Activated CD4-positive, alpha-beta memory T cell treated with anti-CD3 and anti-CD28 coated beads for 36 hours (primary cell): Measurements from ENCODE around the gene TMEM94. TPM values are rescaled to one million over a fixed set of nuclear protein-coding genes. Genes with fewer than 3 reads are reported as not detected.
A peak's percentile ranks its signal among the peaks of the same experiment; 100 is the strongest.

Experiments
- CTCF ChIA-PET: fragments of 350-600 bp; sonication (Branson Sonifier 250); formaldehyde crosslinking; loops from one replicate; lab custom pipeline; 2021; ENCODE audit warnings: antibody characterized with exemption, inconsistent platforms; lab: Charles Lee
- POLR2A ChIA-PET: fragments of 350-600 bp; sonication (Branson Sonifier 250); formaldehyde crosslinking; loops from one replicate; lab custom pipeline; 2021; ENCODE audit warnings: antibody characterized with exemption; lab: Charles Lee
- DNase-seq: peaks from one replicate; pipeline ENCODE4 v3.0.0-alpha.2; 2020
- H3K27ac Mint-ChIP-seq: one replicate; pipeline ENCODE4 v1.8.0; 2021; ENCODE audit warnings: mixed read lengths
- H3K27me3 Mint-ChIP-seq: one replicate; pipeline ENCODE4 v1.8.0; 2021; ENCODE audit warnings: mixed read lengths
- H3K36me3 Mint-ChIP-seq: one replicate; pipeline ENCODE4 v1.8.0; 2021; ENCODE audit warnings: mixed read lengths
- H3K4me1 Mint-ChIP-seq: one replicate; pipeline ENCODE4 v1.8.0; 2021; ENCODE audit warnings: low read depth, mixed read lengths
- H3K4me3 Mint-ChIP-seq: one replicate; pipeline ENCODE4 v1.8.0; 2021; ENCODE audit warnings: mild to moderate bottlenecking, mixed read lengths
- H3K9me3 Mint-ChIP-seq: one replicate; pipeline ENCODE4 v1.8.0; 2021; ENCODE audit warnings: mixed read lengths
- intact Hi-C: fragments of 100-400 bp; cut with micrococcal nuclease; formaldehyde crosslinking; loops from one replicate; pipeline ENCODE4 v1.15.1; 2023
- total RNA-seq, 2 experiments: library from RNA; stranded (reverse); gene quantifications; one replicate each; pipeline ENCODE4 v1.2.3, GENCODE V29; 2021

The TMEM94 gene
- total RNA-seq, 2 experiments from 2014 or later, result 51.4 to 53.0 TPM

DNA sequence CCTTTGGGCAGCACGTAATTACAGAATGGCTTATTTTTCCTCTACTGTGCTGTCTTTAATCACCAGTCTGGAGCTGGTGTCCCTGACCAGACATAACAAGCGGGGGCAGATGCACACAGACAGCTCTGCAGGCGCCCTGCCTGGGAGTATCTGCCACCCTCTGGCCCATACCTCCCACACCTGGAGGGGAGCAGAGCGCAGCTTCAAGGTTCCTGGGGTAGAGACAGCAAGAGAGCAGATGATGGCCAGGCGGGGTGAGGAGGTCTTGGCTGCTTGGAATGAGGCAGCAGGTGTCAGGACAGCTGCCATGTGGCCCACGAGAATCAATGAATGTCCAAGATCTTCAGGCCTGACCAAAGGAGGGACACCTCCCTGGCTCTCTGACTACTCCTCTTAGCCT lies 23.8 kb downstream of the TMEM94 start:
- H3K27ac Mint-ChIP-seq, result no peak overlapping the region
- ChIA-PET POLR2A (no interaction called here), CTCF (interaction anchor here (1.0 kb wide), 1 partner anchor 25 kb away, joined by 3 read pairs; no protein-coding TSS in a partner anchor)
- DNase-seq, result no peak
- no peaks in the 10 kb centered on the region for H3K36me3 Mint-ChIP-seq
- H3K4me3 Mint-ChIP-seq, result no peak overlapping the region
- no peaks in the 10 kb centered on the region for H3K4me1 Mint-ChIP-seq
- no peaks in the 10 kb centered on the region for H3K9me3 Mint-ChIP-seq
- H3K27me3 Mint-ChIP-seq, result no peaks in the 10 kb centered on the region
- intact Hi-C loops, result no loop called here

DNA sequence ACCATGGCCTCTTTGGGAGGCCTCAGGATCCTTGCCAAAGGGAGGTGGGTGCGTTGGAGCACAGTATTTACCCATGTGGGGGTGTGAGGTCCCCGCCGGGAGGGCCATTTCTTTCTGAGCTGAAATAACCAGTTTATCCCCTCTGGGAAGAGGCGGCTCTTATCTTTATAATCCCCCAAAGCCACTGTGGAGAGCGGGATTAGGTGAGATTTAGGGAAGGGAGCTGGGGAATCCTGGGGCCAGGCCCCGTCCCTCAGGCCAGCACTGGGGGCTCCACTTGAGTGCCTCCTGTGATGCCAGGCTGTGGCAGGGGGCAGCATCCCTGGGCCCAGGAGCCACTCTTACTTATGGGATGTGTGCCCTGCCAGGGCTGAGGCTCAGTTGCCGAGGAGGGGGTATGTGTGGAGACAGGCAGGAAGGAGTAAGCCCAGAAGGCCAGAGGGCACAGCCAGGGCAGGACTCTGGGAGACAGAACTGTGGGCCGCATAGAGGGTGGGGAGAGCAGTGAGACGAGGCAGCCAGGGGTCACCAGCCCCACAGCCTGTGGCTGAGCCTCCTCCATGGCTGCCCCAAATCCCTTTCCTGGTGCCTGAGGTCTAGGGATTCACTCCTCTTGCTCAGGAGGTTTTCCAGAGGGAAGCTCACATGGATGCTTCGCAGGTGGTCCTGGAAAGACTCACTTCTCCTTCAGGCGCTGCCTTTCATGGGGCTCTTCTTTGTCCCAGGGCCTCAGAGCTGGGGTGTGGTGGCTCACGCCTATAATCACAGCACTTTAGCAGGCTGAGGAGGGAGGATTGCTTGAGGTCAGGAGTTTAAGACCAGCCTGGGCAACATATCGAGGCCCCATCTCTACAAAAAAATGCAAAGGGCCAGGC lies 25.0 kb downstream of the TMEM94 start:
- peaks cover 3% of the 10 kb centered on the region for H3K4me1 Mint-ChIP-seq
- H3K36me3 Mint-ChIP-seq, result peaks cover 1% of the 10 kb centered on the region
- POLR2A ChIA-PET, result interaction anchor here (1.1 kb wide), 1 partner anchor 25 kb away, joined by 3 read pairs; the partner anchor contains the start of gene TMEM94
- H3K4me3 Mint-ChIP-seq, result no peak overlapping the region
- CTCF ChIA-PET, result interaction anchor here (0.8 to 1.0 kb wide), 2 partner anchors 24 to 171 kb away, joined by 3 read pairs; no protein-coding TSS in a partner anchor
- H3K27me3 Mint-ChIP-seq, result no peaks in the 10 kb centered on the region
- H3K9me3 Mint-ChIP-seq, result no peaks in the 10 kb centered on the region
- no peak overlapping the region for H3K27ac Mint-ChIP-seq
- no peak for DNase-seq
- intact Hi-C loops, result no loop called here

DNA sequence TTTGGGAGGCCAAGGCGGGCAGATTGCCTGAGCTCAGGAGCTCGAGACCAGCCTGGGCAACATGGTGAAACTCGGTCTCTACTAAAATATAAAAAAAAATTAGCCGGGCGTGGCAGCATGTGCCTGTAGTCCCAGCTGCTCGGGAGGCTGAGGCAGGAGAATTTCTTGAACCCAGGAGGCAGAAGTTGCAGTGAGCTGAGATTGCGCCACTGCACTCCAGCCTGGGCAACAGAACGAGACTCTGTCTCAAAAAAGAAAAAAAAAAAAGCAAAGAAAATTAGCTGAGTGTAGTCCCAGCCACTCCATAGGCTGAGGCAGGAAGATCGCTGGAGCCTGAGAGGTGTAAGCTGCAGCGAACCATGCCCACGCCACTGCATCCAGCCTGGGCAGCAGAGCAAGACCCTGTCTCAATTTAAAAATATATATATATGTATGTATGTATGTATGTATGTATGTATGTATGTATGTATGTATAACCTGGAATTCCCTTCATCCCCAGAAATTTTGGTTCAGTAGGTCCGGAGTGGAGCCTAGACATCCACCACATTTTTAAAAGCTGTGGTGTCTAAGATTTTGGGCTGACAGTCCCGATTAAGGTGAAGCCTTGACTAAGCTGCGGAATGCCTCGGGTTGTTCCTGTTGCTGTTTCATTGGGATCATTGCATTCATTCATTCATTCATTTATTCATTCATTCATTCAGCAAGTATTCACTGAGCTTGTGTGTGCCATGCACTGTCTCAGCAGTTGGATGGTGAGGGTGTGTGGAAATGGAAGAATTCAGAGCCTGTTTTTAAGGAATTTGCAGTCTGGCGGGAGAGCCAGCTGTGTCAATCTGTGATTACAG lies 25.9 kb downstream of the TMEM94 start:
- CTCF ChIA-PET, result interaction anchor here (0.8 kb wide), 1 partner anchor 171 kb away, joined by 3 read pairs; no protein-coding TSS in a partner anchor
- no peak overlapping the region for H3K4me3 Mint-ChIP-seq
- peaks cover 12% of the 10 kb centered on the region for H3K4me1 Mint-ChIP-seq

DNA sequence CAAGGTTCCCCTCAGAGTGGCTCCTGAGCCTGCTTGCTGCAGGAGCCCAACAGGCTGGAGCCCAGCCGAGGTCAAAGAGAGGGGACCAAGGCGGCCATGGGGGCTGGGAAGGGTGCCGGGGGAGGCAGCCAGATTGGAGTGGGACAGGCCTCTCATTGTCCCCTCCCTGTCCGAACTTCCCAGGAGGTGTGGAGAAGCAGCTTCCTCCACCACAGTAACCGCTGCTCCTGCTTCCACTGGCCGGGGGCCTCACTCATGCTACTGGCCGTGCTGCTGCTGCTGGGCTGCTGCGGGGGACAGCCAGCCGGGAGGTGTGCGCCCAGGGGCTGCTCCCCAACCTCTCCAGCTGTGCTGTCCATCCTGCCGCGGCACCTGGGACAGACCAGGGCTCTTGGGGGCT lies 29.3 kb downstream of the TMEM94 start:
- H3K9me3 Mint-ChIP-seq, result no peaks in the 10 kb centered on the region
- no peak overlapping the region for H3K27ac Mint-ChIP-seq
- CTCF ChIA-PET, result interaction anchor here (0.6 to 1.4 kb wide), 2 partner anchors 11 to 27 kb away, joined by 3 read pairs; no protein-coding TSS in a partner anchor
- peaks cover 1% of the 10 kb centered on the region for H3K36me3 Mint-ChIP-seq
- no peak for DNase-seq
- no peaks in the 10 kb centered on the region for H3K27me3 Mint-ChIP-seq
- H3K4me3 Mint-ChIP-seq, result no peak overlapping the region
- peaks cover 18% of the 10 kb centered on the region for H3K4me1 Mint-ChIP-seq
- POLR2A ChIA-PET, result no interaction called here
- intact Hi-C loops, result no loop called here

More for the DNA sequence above, 25.9 kb downstream of the TMEM94 start:
- intact Hi-C loops, result no loop called here
- POLR2A ChIA-PET, result interaction anchor here (0.8 to 1.1 kb wide), 2 partner anchors 26 to 193 kb away, joined by 3 read pairs; partner anchors contain the start of genes SLC25A19 and TMEM94
- Mint-ChIP-seq H3K27ac (no peak overlapping the region), H3K36me3 (peaks cover 1% of the 10 kb centered on the region), H3K27me3 (no peaks in the 10 kb centered on the region), H3K9me3 (no peaks in the 10 kb centered on the region)
- DNase-seq, result no peak

DNA sequence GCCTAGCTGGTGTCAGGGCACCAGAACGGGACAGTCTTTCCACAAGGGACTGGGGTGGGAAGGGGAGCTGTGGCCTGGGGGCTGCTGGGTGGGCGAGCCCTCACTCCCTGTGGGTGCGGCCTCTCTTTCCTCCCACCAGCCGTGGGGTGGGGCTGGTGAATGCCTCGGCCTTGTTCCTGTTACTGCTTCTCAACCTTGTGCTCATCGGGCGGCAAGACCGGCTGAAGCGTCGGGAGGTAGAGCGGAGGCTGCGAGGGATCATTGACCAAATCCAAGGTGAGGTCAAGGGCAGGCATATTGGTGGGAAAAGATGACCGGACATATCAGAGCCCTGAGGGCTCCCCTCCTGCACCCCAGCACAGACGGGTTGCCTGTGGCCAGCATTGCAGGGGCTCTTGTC lies 29.7 kb downstream of the TMEM94 start:
- intact Hi-C loops, result no loop called here
- ChIA-PET CTCF (interaction anchor here (0.6 to 1.4 kb wide), 2 partner anchors 10 to 27 kb away, joined by 3 read pairs; no protein-coding TSS in a partner anchor), POLR2A (no interaction called here)
- H3K27ac Mint-ChIP-seq, result peak overlapping the region; percentile 21
- peaks cover 18% of the 10 kb centered on the region for H3K4me1 Mint-ChIP-seq
- DNase-seq, result no peak
- H3K27me3 Mint-ChIP-seq, result no peaks in the 10 kb centered on the region
- no peak overlapping the region for H3K4me3 Mint-ChIP-seq
- no peaks in the 10 kb centered on the region for H3K9me3 Mint-ChIP-seq
- peaks cover 1% of the 10 kb centered on the region for H3K36me3 Mint-ChIP-seq

DNA sequence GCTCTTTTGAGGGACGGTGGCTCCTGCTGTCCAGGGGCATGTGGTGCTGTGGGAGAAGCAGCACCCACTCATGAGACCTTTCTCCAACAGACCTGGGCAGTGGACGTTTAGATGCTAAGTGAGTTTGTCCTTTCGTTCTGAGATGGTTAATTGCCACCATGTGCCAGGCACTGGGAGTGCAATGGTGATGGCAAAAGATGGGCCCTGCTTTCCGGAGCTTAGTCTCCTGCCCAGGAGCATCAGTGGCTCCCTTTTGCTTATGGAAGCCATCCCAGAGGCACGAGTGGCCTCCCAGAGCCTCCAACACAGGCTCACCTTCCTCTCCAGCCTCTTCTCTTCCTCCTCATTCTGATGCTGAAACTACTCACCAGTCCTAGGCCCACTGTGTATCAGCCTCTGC lies 30.5 kb downstream of the TMEM94 start:
- CTCF ChIA-PET, result interaction anchor here (1.1 to 1.4 kb wide), 2 partner anchors 10 to 53 kb away, joined by 3 read pairs; no protein-coding TSS in a partner anchor
- peaks cover 1% of the 10 kb centered on the region for H3K36me3 Mint-ChIP-seq
- H3K4me1 Mint-ChIP-seq, result peaks cover 18% of the 10 kb centered on the region
- H3K27me3 Mint-ChIP-seq, result no peaks in the 10 kb centered on the region
- POLR2A ChIA-PET, result interaction anchor here (1.5 kb wide), 1 partner anchor 31 kb away, joined by 4 read pairs; the partner anchor contains the start of gene TMEM94
- DNase-seq, result no peak
- intact Hi-C loops, result no loop called here
- H3K27ac Mint-ChIP-seq, result peak overlapping the region; percentile 88
- no peaks in the 10 kb centered on the region for H3K9me3 Mint-ChIP-seq
- no peak overlapping the region for H3K4me3 Mint-ChIP-seq

DNA sequence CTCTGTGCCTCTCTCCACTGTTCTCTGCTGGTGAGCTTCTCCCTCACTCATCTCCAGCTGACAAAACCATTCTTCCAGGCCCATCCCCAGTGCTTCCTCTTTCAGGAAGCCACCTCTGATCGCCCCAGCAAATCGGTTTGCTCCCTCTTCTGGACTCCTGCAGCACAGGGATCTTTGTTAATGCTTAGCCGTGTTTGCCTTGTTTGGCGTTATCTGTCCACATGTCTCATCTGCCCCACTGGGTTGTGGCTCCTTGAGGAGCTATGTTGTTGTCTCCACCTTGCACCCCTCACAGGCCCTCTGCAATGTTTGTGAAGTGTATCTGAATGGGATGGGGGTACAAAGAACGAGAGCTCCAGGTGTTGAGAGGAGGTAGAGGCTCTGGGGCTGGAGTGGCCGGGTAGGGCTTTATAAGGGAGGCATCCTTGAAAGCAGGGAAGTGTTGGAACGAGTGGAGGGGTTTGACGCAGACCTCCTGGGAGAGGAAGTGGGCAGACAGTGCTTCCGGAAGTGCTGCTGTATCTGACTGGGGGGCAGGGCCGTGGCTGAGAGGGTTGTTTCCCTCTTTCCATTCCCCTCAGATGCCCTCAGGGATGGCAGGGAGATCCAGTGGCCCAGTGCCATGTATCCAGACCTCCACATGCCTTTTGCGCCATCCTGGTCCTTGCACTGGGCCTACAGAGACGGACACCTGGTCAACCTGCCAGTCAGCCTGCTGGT lies 31.1 kb downstream of the TMEM94 start:
- Mint-ChIP-seq H3K27me3 (no peaks in the 10 kb centered on the region), H3K4me1 (peaks cover 18% of the 10 kb centered on the region), H3K27ac (peak overlapping the region; percentile 88), H3K9me3 (no peaks in the 10 kb centered on the region), H3K36me3 (peaks cover 1% of the 10 kb centered on the region), H3K4me3 (peak overlapping the region; percentile 4)
- ChIA-PET POLR2A (interaction anchor here (1.5 kb wide), 1 partner anchor 31 kb away, joined by 4 read pairs; the partner anchor contains the start of gene TMEM94), CTCF (interaction anchor here (0.9 to 1.1 kb wide), 3 partner anchors 29 to 53 kb away, joined by 3 read pairs; partner anchors contain the start of genes TMEM94 and TSEN54)
- DNase-seq, result peak; percentile 57
- intact Hi-C loops, result no loop called here

DNA sequence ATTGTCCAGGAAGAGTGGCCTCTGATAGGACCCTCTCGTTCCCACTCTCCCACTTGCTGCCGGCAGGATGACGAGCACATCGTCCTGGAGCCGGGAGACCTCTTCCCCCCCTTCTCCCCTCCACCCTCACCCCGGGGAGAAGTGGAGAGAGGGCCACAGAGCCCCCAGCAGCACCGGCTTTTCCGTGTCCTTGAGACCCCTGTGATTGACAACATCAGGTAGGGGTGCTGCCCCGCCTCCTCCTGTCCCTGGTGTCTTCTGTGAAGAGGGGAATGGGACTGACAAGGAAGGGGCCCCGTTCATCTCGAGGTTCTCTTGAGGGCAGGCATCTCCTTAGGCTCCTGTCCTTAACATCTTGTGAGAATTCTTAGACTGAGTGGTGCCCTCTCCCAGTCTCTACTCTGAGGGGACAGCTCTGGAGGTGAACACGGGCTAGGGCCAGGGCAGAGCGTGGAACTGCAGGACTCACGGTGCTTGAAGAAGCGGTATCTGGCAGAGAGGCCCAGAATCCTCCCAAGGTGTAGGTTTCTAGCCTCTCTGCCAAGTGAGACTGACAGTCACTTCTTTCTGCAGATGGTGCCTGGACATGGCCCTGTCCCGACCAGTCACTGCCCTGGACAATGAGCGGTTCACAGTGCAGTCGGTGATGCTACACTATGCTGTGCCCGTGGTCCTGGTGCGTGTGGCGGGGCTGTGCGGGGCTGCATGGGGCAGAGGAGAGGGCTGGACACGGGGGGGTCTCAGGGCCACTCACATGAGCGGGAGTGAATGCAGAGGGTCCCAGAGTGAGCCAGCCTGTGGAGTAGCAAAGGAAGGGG lies 32.5 kb downstream of the TMEM94 start:
- peaks cover 18% of the 10 kb centered on the region for H3K4me1 Mint-ChIP-seq
- no peaks in the 10 kb centered on the region for H3K27me3 Mint-ChIP-seq
- H3K36me3 Mint-ChIP-seq, result peaks cover 5% of the 10 kb centered on the region
- intact Hi-C loops, result no loop called here
- CTCF ChIA-PET, result no interaction called here
- DNase-seq, result no peak
- H3K4me3 Mint-ChIP-seq, result no peak overlapping the region
- H3K9me3 Mint-ChIP-seq, result no peaks in the 10 kb centered on the region
- POLR2A ChIA-PET, result no interaction called here
- H3K27ac Mint-ChIP-seq, result no peak overlapping the region

DNA sequence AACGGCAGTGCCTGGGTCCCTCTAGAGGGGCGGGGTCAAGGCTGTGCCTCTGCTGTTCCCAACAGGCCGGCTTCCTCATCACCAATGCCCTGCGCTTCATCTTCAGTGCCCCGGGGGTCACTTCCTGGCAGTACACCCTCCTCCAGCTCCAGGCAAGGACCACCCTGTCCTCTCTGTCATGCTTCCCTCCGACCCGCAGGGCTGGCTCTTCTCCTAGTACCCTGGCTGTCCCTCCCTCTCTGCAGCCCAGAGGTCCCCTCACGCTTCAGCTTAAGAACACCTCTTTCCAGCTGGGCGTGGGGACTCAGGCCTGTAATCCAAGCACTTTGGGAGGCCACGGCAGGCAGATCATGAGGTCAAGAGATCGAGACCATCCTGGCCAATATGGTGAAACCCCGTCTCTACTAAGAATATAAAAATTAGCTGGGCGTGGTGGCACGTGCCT lies 33.1 kb downstream of the TMEM94 start:
- no peaks in the 10 kb centered on the region for H3K27me3 Mint-ChIP-seq
- ChIA-PET CTCF (no interaction called here), POLR2A (no interaction called here)
- H3K4me3 Mint-ChIP-seq, result no peak overlapping the region
- no peak for DNase-seq
- peaks cover 5% of the 10 kb centered on the region for H3K36me3 Mint-ChIP-seq
- no peaks in the 10 kb centered on the region for H3K9me3 Mint-ChIP-seq
- no peak overlapping the region for H3K27ac Mint-ChIP-seq
- intact Hi-C loops, result no loop called here
- H3K4me1 Mint-ChIP-seq, result peaks cover 18% of the 10 kb centered on the region

DNA sequence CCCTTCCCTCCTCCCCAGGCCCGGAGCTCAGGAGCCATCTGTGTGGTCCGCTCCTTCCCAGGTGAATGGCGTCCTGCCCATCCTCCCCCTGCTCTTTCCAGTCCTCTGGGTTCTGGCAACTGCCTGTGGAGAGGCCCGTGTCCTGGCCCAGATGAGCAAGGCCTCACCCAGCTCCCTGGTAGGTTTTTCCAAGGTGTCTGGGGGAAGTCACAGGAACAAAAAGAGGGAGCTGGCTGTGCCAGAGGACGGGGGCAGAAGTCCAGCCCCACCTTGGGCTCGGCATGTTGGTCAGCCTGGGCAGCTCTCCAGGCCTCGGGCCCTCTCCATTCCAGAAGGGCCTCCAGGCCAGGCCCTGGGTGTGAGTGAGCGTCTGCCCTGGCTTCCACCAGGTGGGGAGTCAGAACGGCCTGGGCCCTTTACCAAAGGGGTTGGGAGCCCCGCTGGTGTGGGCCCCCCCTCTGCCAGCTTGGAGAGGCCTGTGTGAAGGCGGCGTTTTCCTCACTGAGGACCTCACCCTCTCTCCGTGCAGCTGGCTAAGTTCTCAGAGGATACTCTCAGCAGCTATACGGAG lies 33.8 kb downstream of the TMEM94 start:
- CTCF ChIA-PET, result no interaction called here
- POLR2A ChIA-PET, result no interaction called here

More for the DNA sequence above, 33.8 kb downstream of the TMEM94 start:
- no peak for DNase-seq
- intact Hi-C loops, result no loop called here
- Mint-ChIP-seq H3K4me1 (peaks cover 18% of the 10 kb centered on the region), H3K36me3 (peaks cover 5% of the 10 kb centered on the region), H3K4me3 (no peak overlapping the region), H3K9me3 (no peaks in the 10 kb centered on the region), H3K27me3 (no peaks in the 10 kb centered on the region), H3K27ac (no peak overlapping the region)
